ENCODE measurements around the gene CCDC174. TPM values are rescaled to one million over a fixed set of nuclear protein-coding genes. Genes with fewer than 3 reads are reported as not detected.

The CCDC174 gene
- total RNA-seq, 1 experiment from 2014 or later = 7.7 TPM

- no peak for DNase-seq (ENCODE audit: low spot score)
Measured at GRCh38 chr3:14625443-14625842, 26.1 kb upstream of the CCDC174 start.

GRCh38 chr3:14627815-14628214, 23.7 kb upstream of the CCDC174 start:
- DNase-seq (ENCODE audit: low spot score) = no peak

DNA sequence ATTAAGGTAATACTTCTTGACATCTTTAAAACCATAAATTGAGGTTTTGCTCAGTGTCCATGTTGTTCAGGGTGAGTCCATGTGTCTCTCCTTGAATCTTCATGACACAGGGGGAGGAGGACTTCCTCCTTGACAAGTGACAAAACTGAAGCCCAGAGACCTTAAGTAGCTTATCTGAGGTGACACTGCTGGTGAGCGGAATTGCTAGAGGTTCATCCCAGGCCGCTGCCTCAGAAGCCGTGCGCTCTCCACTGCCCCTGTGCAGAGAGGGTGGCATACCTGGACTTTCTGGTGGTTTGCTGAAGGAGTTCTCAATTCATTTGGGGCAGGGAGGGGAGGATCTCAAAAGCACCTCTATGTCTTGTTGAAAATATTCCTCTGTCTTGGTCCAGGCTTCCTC, 23.2 kb upstream of the CCDC174 start:
- no peak for DNase-seq (ENCODE audit: low spot score)

GRCh38 chr3:14630404-14631100, 21.0 kb upstream of the CCDC174 start:
- no peak for DNase-seq (ENCODE audit: low spot score)

- no peak for DNase-seq (ENCODE audit: low spot score)
Measured at GRCh38 chr3:14631101-14631497, 20.5 kb upstream of the CCDC174 start.

- no peak for DNase-seq (ENCODE audit: low spot score)
Measured at GRCh38 chr3:14631687-14632441, 19.7 kb upstream of the CCDC174 start.

DNA sequence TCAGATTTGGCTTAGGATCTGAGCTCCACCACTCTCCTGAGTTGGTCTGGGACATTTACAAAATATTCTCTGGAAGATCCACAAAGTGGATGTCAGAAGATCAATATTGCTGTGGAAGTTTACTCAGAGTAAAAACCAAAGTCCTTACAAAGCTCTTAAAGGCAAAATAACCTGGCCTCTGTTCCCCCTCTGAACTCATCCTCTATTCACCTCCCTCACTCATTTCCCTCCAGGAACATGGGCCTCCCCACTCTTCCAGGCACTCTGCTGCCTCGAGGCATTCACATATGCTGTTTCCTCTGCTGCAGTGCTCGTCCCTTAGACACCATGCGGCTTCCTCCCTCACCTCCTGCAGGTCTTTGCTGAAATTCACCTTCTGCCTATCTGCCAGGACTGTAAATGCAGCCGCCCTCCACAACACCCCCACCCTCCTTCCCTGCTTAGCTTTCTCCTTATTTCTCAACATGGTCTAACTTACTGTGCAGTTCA, 19.1 kb upstream of the CCDC174 start:
- DNase-seq (ENCODE audit: low spot score) = no peak

GRCh38 chr3:14633417-14633816, 18.1 kb upstream of the CCDC174 start:
- DNase-seq (ENCODE audit: low spot score) = no peak

- DNase-seq (ENCODE audit: low spot score) = peak; percentile 61
Measured at GRCh38 chr3:14633819-14634424, 17.6 kb upstream of the CCDC174 start.

- no peak for DNase-seq (ENCODE audit: low spot score)
Measured at GRCh38 chr3:14634763-14635400, 16.7 kb upstream of the CCDC174 start.

- DNase-seq (ENCODE audit: low spot score) = no peak
Measured at GRCh38 chr3:14636496-14637087, 15.0 kb upstream of the CCDC174 start.

GRCh38 chr3:14640157-14640562, 11.4 kb upstream of the CCDC174 start:
- DNase-seq (ENCODE audit: low spot score) = no peak

- DNase-seq (ENCODE audit: low spot score) = no peak
Measured at GRCh38 chr3:14640734-14641133, 10.8 kb upstream of the CCDC174 start.

DNA sequence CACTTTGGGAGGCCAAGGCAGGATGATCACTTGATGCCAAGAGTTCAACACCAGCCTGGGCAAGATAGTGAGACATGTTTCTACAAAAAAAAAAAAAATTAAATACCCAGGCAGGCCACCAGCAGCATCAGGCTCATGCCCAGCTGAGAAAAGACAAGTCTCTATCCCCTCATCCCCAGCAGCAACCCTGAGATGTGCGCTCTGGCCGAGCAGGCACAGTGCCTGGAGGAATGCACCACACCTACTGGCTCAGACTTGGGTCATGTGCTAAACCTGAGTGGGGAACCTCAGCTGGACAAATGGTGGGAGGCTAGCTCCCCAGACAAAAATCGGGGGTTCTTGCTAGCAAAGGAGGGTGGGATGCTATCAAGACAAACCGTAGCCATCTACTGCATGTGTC, 10.2 kb upstream of the CCDC174 start:
- no peak for DNase-seq (ENCODE audit: low spot score)

GRCh38 chr3:14645453-14645852, 6.1 kb upstream of the CCDC174 start:
- no peak for DNase-seq (ENCODE audit: low spot score)

GRCh38 chr3:14646131-14646573, 5.4 kb upstream of the CCDC174 start:
- no peak for DNase-seq (ENCODE audit: low spot score)

DNA sequence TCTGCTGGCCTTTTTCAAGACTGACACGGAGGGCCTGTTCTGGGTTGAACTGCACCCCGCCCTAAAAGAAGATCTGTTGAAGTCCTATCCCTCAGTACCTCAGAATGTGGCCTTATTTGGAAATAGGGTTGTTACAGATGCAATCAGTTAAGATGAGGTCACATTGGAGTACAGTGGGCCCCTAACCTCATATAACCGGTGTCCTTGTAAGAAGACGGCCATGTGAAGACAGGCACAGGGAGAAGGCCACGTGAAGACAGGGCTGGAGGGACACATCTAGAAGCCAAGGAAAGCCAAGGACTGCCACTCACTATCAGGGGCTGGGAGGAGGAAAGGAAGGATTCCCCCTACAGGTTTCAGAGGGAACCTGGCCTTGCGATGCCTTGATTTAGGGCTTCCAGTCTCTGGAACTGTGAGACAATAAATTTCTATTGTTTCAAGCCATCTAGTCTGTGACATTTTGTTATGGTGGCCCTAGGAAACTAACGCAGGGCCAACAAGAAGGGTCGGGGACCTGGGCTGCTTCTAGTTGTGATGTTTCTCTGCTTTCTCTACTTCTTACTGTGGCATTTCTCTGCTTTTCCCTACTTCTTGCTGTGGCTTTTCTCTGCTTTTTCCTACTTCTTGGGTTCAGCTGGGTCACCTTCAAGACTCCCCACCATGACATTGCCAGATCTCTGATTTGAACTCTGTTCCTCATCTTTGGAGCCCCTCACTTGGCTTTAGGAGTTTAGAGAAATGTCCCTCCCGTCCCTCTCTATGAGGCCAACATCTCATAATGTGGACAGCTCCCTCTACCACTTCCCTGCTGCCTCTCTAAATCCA, 4.8 kb upstream of the CCDC174 start:
- DNase-seq (ENCODE audit: low spot score) = no peak

- DNase-seq (ENCODE audit: low spot score) = no peak
Measured at GRCh38 chr3:14647976-14648955, 3.3 kb upstream of the CCDC174 start.

GRCh38 chr3:14649466-14649865, 2.1 kb upstream of the CCDC174 start:
- DNase-seq (ENCODE audit: low spot score) = no peak

DNA sequence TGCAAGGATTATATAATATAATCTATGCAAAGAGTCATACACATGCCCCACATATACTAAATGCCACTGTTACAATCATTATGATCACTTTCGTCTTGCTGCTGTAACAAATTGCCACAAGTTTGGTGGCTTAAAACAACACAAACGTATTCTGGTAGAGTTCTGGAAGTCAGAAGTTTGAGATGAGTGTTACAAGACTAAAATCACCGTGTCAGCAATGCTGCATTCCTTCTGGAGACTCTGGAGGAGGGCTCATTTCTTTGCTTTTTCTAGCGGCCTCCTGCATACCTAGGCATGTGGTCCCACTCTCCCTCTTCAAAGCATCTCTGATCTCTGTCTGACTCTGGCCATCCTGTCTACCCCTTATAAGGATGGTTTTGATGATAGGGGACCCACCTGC, 1.4 kb upstream of the CCDC174 start:
- no peak for DNase-seq (ENCODE audit: low spot score)
